Calu3 (cell line): ENCODE data around the gene SLC35G3. TPM values are rescaled to one million over a fixed set of nuclear protein-coding genes. Genes with fewer than 3 reads are reported as not detected.

Experiments used
- BruUV-seq: library from RNA; stranded (reverse); fragments of 400-500 nt; replicated peaks from 2 replicates; lab custom pipeline; 2021; lab: Mats Ljungman, UMichigan
- CTCF ChIA-PET: fragments of 300-600 bp; sonication (Branson Sonifier 250); formaldehyde crosslinking; loops from one replicate; lab custom pipeline; 2022; ENCODE audit warnings: antibody characterized with exemption; lab: Charles Lee
- DNase-seq: peaks from one replicate; pipeline ENCODE4 v3.0.0; 2022
- H3K27ac Mint-ChIP-seq: one replicate; pipeline ENCODE4 v1.8.0; 2022; ENCODE audit warnings: mixed read lengths; ENCODE audit not compliant: unreplicated experiment
- H3K27me3 Mint-ChIP-seq: one replicate; pipeline ENCODE4 v1.8.0; 2022; ENCODE audit warnings: mixed read lengths; ENCODE audit not compliant: unreplicated experiment
- H3K36me3 Mint-ChIP-seq: one replicate; pipeline ENCODE4 v1.8.0; 2022; ENCODE audit warnings: mild to moderate bottlenecking, moderate library complexity, mixed read lengths; ENCODE audit not compliant: insufficient read depth, unreplicated experiment
- H3K4me1 Mint-ChIP-seq: one replicate; pipeline ENCODE4 v1.8.0; 2022; ENCODE audit warnings: mild to moderate bottlenecking, low read depth, mixed read lengths; ENCODE audit not compliant: unreplicated experiment
- H3K4me3 Mint-ChIP-seq: one replicate; pipeline ENCODE4 v1.8.0; 2022; ENCODE audit warnings: mild to moderate bottlenecking, low read depth, moderate library complexity, mixed read lengths; ENCODE audit not compliant: unreplicated experiment
- H3K9me3 Mint-ChIP-seq: one replicate; pipeline ENCODE4 v1.8.0; 2022; ENCODE audit warnings: low read depth, mixed read lengths; ENCODE audit not compliant: unreplicated experiment
- CTCF ChIP-seq: fragments of 200-600 bp; IDR thresholded peaks from one replicate; pipeline ENCODE4 v1.8.0; 2022; ENCODE audit warnings: antibody characterized with exemption; ENCODE audit not compliant: unreplicated experiment
- intact Hi-C: fragments of 100-400 bp; cut with micrococcal nuclease; formaldehyde crosslinking; loops from one replicate; pipeline ENCODE4 v1.10.0; 2022; ENCODE audit not compliant: unreplicated experiment
- total RNA-seq: library from RNA; stranded (reverse); gene quantifications from 2 replicates; pipeline ENCODE4 v1.2.3, GENCODE V29; 2022

SLC35G3 gene
- total RNA-seq, 1 experiment from 2014 or later, result not detected

- Mint-ChIP-seq H3K27me3 (peaks cover 32% of the 10 kb centered on the region), H3K27ac (no peak overlapping the region), H3K9me3 (no peaks in the 10 kb centered on the region), H3K4me1 (peaks cover 6% of the 10 kb centered on the region), H3K36me3 (no peaks in the 10 kb centered on the region), H3K4me3 (no peak overlapping the region)
- no TSS peak for BruUV-seq
- intact Hi-C loops, result no loop called here
- CTCF ChIA-PET, result interaction anchor here (1.1 to 1.6 kb wide), 2 partner anchors 11 to 410 kb away, joined by 3 to 4 read pairs; no protein-coding TSS in a partner anchor
- DNase-seq, result no peak
- no peak for TF ChIP-seq CTCF
These were observed 27.7 kb downstream of the SLC35G3 start for GRCh38 chr17:35166526-35166925.

- no peak for TF ChIP-seq CTCF
- H3K27me3 Mint-ChIP-seq, result peaks cover 44% of the 10 kb centered on the region
- no peak overlapping the region for H3K27ac Mint-ChIP-seq
- no TSS peak for BruUV-seq
- no peak overlapping the region for H3K4me3 Mint-ChIP-seq
- H3K4me1 Mint-ChIP-seq, result peaks cover 6% of the 10 kb centered on the region
- no peaks in the 10 kb centered on the region for H3K36me3 Mint-ChIP-seq
- no peak for DNase-seq
- no peaks in the 10 kb centered on the region for H3K9me3 Mint-ChIP-seq
- CTCF ChIA-PET, result interaction anchor here (0.6 kb wide), 1 partner anchor 228 kb away, joined by 3 read pairs; no protein-coding TSS in a partner anchor
- intact Hi-C loops, result no loop called here
These were observed 29.5 kb downstream of the SLC35G3 start for GRCh38 chr17:35164716-35165115.

- H3K27me3 Mint-ChIP-seq, result peaks cover 50% of the 10 kb centered on the region
- BruUV-seq, result no TSS peak
- H3K9me3 Mint-ChIP-seq, result no peaks in the 10 kb centered on the region
- intact Hi-C loops, result no loop called here
- peaks cover 6% of the 10 kb centered on the region for H3K4me1 Mint-ChIP-seq
- no peaks in the 10 kb centered on the region for H3K36me3 Mint-ChIP-seq
- no peak for DNase-seq
- CTCF ChIA-PET, result no interaction called here
- TF ChIP-seq CTCF, result no peak
- H3K4me3 Mint-ChIP-seq, result no peak overlapping the region
- no peak overlapping the region for H3K27ac Mint-ChIP-seq
These were observed 30.3 kb downstream of the SLC35G3 start for GRCh38 chr17:35163886-35164285.

- Mint-ChIP-seq H3K9me3 (no peaks in the 10 kb centered on the region), H3K27ac (no peak overlapping the region), H3K36me3 (no peaks in the 10 kb centered on the region), H3K27me3 (peaks cover 56% of the 10 kb centered on the region), H3K4me1 (peaks cover 6% of the 10 kb centered on the region), H3K4me3 (no peak overlapping the region)
- intact Hi-C loops, result no loop called here
- TF ChIP-seq CTCF, result no peak
- BruUV-seq, result no TSS peak
- DNase-seq, result no peak
- CTCF ChIA-PET, result no interaction called here
These were observed 31.4 kb downstream of the SLC35G3 start for GRCh38 chr17:35162755-35163154.
